Nephron (organoid): ENCODE results near the gene BLOC1S3.
A peak's percentile ranks its signal among the peaks of the same experiment; 100 is the strongest.

Source experiments
- H3K27ac Mint-ChIP-seq, 3 experiments: 2 replicates each; pipeline ENCODE4 v1.8.0; 2020; ENCODE audit warnings: mixed read lengths in 3 of 3, mild to moderate bottlenecking in 2 of 3, moderate library complexity in 1 of 3
- H3K27me3 Mint-ChIP-seq: 2 replicates; pipeline ENCODE4 v1.8.0; 2021; ENCODE audit warnings: low read depth, mild to moderate bottlenecking, moderate library complexity, mixed read lengths
- H3K36me3 Mint-ChIP-seq: 2 replicates; pipeline ENCODE4 v1.8.0; 2020; ENCODE audit warnings: low read depth, mixed read lengths
- H3K4me1 Mint-ChIP-seq: 2 replicates; pipeline ENCODE4 v1.8.0; 2020; ENCODE audit warnings: mixed read lengths
- H3K4me3 Mint-ChIP-seq, 3 experiments: 2 replicates each; pipeline ENCODE4 v1.8.0; 2020; ENCODE audit warnings: mild to moderate bottlenecking in 3 of 3, mixed read lengths in 3 of 3, moderate library complexity in 2 of 3
- H3K9me3 Mint-ChIP-seq: 2 replicates; pipeline ENCODE4 v1.8.0; 2020; ENCODE audit warnings: mixed read lengths
- TF ChIP-seq, protein P1 (sequence below), 3 experiments: fragments of 200-600 bp; sonication (generic); IDR thresholded peaks; one replicate each; pipeline ENCODE4 v1.5.0; 2021; ENCODE audit warnings: antibody characterized with exemption in 3 of 3; ENCODE audit not compliant: unreplicated experiment in 3 of 3

The BLOC1S3 gene

GRCh38 chr19:45149129-45149528 lies 29.5 kb upstream of the BLOC1S3 start:
- Mint-ChIP-seq H3K9me3 (no peaks in the 10 kb centered on the region), H3K4me3 (peak overlapping the region in 1 of 3 experiments; percentile 23), H3K4me1 (peaks cover 5% of the 10 kb centered on the region), H3K27me3 (peaks cover 18% of the 10 kb centered on the region), H3K27ac (no peak overlapping the region), H3K36me3 (no peaks in the 10 kb centered on the region)
- TF ChIP-seq, protein P1, sequence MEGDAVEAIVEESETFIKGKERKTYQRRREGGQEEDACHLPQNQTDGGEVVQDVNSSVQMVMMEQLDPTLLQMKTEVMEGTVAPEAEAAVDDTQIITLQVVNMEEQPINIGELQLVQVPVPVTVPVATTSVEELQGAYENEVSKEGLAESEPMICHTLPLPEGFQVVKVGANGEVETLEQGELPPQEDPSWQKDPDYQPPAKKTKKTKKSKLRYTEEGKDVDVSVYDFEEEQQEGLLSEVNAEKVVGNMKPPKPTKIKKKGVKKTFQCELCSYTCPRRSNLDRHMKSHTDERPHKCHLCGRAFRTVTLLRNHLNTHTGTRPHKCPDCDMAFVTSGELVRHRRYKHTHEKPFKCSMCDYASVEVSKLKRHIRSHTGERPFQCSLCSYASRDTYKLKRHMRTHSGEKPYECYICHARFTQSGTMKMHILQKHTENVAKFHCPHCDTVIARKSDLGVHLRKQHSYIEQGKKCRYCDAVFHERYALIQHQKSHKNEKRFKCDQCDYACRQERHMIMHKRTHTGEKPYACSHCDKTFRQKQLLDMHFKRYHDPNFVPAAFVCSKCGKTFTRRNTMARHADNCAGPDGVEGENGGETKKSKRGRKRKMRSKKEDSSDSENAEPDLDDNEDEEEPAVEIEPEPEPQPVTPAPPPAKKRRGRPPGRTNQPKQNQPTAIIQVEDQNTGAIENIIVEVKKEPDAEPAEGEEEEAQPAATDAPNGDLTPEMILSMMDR (IDR thresholded peaks at IDR 0.05; ENCODE audit: unreplicated experiment in 3 of 3) = no peak

GRCh38 chr19:45150180-45150579 lies 28.4 kb upstream of the BLOC1S3 start:
- H3K27me3 Mint-ChIP-seq = peaks cover 23% of the 10 kb centered on the region
- no peaks in the 10 kb centered on the region for H3K9me3 Mint-ChIP-seq
- TF ChIP-seq, protein P1 (IDR thresholded peaks at IDR 0.05; ENCODE audit: unreplicated experiment in 3 of 3) = no peak
- no peaks in the 10 kb centered on the region for H3K36me3 Mint-ChIP-seq
- H3K27ac Mint-ChIP-seq = no peak overlapping the region
- H3K4me1 Mint-ChIP-seq = peaks cover 7% of the 10 kb centered on the region
- H3K4me3 Mint-ChIP-seq = no peak overlapping the region

DNA sequence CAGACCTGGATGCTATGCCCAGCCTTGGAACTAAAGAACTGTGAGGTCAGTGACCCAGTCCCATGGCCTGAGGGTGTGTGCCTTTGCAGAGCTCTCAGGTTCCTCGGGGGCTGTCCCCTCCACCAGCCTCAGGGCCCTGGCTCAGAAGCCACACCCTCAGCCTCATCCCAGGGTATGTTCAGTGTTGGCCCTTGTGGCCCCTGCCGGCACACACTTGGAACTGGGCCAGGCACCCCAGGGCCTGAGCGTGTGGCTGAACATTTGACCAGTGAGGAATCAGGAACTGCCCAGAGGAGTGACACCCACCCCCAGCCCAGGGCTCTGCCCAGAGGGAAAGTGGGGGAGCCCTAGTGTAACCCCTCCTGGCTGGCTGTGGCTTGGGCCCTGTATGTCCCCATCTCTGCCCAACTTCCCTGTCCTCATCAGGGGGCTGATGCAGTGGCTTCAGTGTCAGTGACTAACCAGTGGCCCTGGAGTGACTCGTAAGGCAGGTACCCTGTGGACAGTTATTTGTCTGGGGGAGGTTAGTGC lies 27.8 kb upstream of the BLOC1S3 start:
- H3K27ac Mint-ChIP-seq = no peak overlapping the region
- peaks cover 27% of the 10 kb centered on the region for H3K27me3 Mint-ChIP-seq
- peaks cover 7% of the 10 kb centered on the region for H3K4me1 Mint-ChIP-seq
- no peak overlapping the region for H3K4me3 Mint-ChIP-seq
- H3K36me3 Mint-ChIP-seq = no peaks in the 10 kb centered on the region
- H3K9me3 Mint-ChIP-seq = no peaks in the 10 kb centered on the region
- TF ChIP-seq, protein P1 (IDR thresholded peaks at IDR 0.05; ENCODE audit: unreplicated experiment in 3 of 3) = no peak

DNA sequence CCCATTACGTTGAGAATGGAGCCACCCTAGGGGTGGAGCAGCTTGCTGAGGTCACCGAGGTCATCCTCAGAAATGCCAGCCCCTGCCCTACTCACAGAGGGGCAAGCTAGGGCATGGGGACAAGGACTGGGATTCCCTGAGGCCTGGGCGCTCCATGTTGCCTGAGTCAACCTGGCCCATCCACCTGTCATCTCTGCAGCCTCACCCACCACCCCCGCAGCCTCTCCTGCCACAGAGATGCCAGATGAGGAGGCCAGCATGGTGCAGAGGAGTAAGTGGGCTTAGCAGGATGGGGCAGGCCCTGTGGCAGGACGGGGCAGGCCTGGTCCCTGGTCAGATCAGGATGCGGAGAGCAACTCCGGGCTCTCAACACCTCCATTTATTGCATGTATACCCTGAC lies 27.3 kb upstream of the BLOC1S3 start:
- no peaks in the 10 kb centered on the region for H3K36me3 Mint-ChIP-seq
- peaks cover 7% of the 10 kb centered on the region for H3K4me1 Mint-ChIP-seq
- H3K4me3 Mint-ChIP-seq = no peak overlapping the region
- no peak overlapping the region for H3K27ac Mint-ChIP-seq
- TF ChIP-seq, protein P1 (IDR thresholded peaks at IDR 0.05; ENCODE audit: unreplicated experiment in 3 of 3) = no peak
- peaks cover 27% of the 10 kb centered on the region for H3K27me3 Mint-ChIP-seq
- H3K9me3 Mint-ChIP-seq = no peaks in the 10 kb centered on the region

DNA sequence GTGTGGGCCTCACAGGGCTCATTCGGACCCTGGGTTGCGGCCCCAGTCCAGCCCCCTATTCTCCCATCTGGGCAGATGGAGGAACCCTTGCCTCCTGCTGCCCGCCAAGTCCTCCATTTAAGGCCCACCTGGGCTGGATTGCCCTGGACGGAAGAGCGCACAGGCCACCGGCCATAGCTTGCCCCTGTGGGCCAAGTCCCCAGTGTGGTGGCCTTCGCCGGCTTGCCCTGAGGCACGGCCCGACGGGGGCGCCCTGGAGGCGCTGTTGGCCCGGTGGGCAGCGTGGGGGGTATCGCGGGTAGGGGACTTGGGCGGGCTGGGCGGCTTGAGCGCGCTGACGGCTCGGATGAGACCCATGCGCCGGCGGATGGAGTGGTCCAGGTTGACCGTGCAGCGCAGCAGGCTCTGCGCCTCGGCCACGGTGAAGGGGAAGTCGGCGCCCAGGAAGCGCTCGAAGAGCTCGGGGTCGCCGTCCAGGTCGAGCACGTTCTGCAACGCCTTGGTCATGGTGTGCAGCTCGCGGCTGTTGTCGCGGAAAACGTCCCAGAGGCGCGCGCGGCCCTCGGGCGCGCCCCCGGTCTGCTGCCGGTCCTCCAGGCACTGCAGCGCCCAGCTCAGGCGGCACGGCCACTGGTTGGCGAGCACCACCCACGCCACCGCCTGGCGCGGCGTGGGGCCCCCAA lies 26.6 kb upstream of the BLOC1S3 start:
- peak overlapping the region in 1 of 3 experiments; percentile 26 for H3K4me3 Mint-ChIP-seq
- H3K36me3 Mint-ChIP-seq = no peaks in the 10 kb centered on the region
- no peaks in the 10 kb centered on the region for H3K9me3 Mint-ChIP-seq
- H3K27ac Mint-ChIP-seq = no peak overlapping the region
- H3K4me1 Mint-ChIP-seq = peaks cover 7% of the 10 kb centered on the region
- H3K27me3 Mint-ChIP-seq = peaks cover 27% of the 10 kb centered on the region
- TF ChIP-seq, protein P1 (IDR thresholded peaks at IDR 0.05; ENCODE audit: unreplicated experiment in 3 of 3) = no peak
